ENCODE data around the gene CNTNAP2. TPM values are rescaled to one million over a fixed set of nuclear protein-coding genes. Genes with fewer than 3 reads are reported as not detected.

CNTNAP2 gene
- total and polyA plus RNA-seq, 2 experiments from 2014 or later = not detected

- Histone ChIP-seq H3K9me2 (ENCODE audit: insufficient read depth) (peaks cover 3% of the 10 kb centered on the region; the same call in 1 of the 2 replicates), H3K27ac (no peak overlapping the region), H3K79me2 (ENCODE audit: insufficient read depth) (no peaks in the 10 kb centered on the region), H3K9ac (no peak overlapping the region), H3K4me3 (no peak overlapping the region), H3K4me2 (ENCODE audit: unreplicated experiment) (no peak overlapping the region), H2AFZ (no peak overlapping the region), H3K36me3 (ENCODE audit: low read depth) (no peaks in the 10 kb centered on the region), H3K4me1 (ENCODE audit: insufficient read depth) (no peaks in the 10 kb centered on the region), H3K9me3 (ENCODE audit: low read depth) (peaks cover 6% of the 10 kb centered on the region), H3K27me3 (replicated peaks; ENCODE audit: insufficient read depth) (no peaks in the 10 kb centered on the region), H4K20me1 (ENCODE audit: insufficient read depth) (no peaks in the 10 kb centered on the region), H3F3A (ENCODE audit: insufficient read depth) (no peaks in the 10 kb centered on the region)
- in situ Hi-C loops (cut with MboI) = no loop called here
- WGBS, 2 experiments (ENCODE audit: low coverage in 1 of 2, low lambda C conversion rate in 2 of 2, missing lambda C conversion rate in 2 of 2) = 2 to 3% methylated on average over 2 of the region's 2 CpGs
- TF ChIP-seq EZH2 (IDR thresholded peaks at IDR 0.05; ENCODE audit: insufficient read depth, poor library complexity, severe bottlenecking) = no peak
- no peak for TF ChIP-seq EZH2phosphoT487 (IDR thresholded peaks at IDR 0.05; ENCODE audit: insufficient read depth, low read depth)
- DNase-seq = no peak
Observed at GRCh38 chr7:146575903-146576302, 459.3 kb downstream of the CNTNAP2 start.

DNA sequence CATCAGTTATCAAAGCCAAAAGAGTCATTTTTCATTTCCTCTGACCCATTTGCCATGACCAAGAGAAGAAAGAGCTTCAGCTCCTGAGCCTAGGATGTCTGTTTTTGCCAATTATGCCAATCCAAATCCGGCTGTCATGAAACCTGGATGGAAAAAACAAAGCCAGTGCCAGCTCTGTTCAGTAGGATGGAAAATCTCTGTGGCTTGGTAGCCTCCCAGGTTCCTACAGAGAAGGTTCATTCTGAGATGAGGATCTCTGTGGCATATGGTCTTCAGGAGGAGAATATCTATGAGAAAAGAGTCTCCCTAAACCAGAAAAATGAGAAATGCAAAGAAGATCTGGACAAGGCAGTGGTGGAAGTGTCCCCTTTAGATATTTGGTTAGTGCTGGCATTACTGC is 475.4 kb downstream of the CNTNAP2 start:
- H3K79me2 ChIP-seq (ENCODE audit: insufficient read depth) = no peaks in the 10 kb centered on the region
- H3K9me2 ChIP-seq (ENCODE audit: insufficient read depth) = no peaks in the 10 kb centered on the region
- H3K9me3 ChIP-seq (ENCODE audit: low read depth) = no peaks in the 10 kb centered on the region
- 0% methylated on average over 1 of the region's 1 CpG for WGBS, 2 experiments (ENCODE audit: low coverage in 1 of 2, low lambda C conversion rate in 2 of 2, missing lambda C conversion rate in 2 of 2)
- no peak overlapping the region for H2AFZ ChIP-seq
- H3K36me3 ChIP-seq (ENCODE audit: low read depth) = no peaks in the 10 kb centered on the region
- no peak for TF ChIP-seq EZH2phosphoT487 (IDR thresholded peaks at IDR 0.05; ENCODE audit: insufficient read depth, low read depth)
- no peak for TF ChIP-seq EZH2 (IDR thresholded peaks at IDR 0.05; ENCODE audit: insufficient read depth, poor library complexity, severe bottlenecking)
- H4K20me1 ChIP-seq (ENCODE audit: insufficient read depth) = no peaks in the 10 kb centered on the region
- H3K27me3 ChIP-seq (replicated peaks; ENCODE audit: insufficient read depth) = no peaks in the 10 kb centered on the region
- in situ Hi-C loops (cut with MboI) = no loop called here
- H3K27ac ChIP-seq = no peak overlapping the region
- no peak overlapping the region for H3K4me2 ChIP-seq (ENCODE audit: unreplicated experiment)
- H3K9ac ChIP-seq = no peak overlapping the region
- no peaks in the 10 kb centered on the region for H3F3A ChIP-seq (ENCODE audit: insufficient read depth)
- DNase-seq = no peak
- no peaks in the 10 kb centered on the region for H3K4me1 ChIP-seq (ENCODE audit: insufficient read depth)
- no peak overlapping the region for H3K4me3 ChIP-seq

DNA sequence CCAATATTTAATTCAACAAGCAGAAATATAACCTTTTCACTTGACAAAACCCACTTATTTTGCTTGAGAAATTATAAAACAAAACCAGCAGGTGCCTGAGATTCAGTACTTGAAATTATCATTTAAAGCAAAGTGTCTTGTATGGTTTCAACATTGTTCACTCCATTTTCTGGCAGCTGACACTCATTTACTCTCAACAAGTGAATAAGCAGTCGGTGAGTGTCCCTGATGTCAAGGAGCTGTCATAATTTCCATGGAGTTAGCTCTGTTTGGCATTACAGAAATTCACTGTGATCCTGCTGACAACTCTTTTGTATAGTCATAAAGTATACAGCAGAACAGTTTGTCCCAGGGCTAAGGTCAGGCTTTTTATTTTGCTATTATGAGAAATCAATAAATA is 490.0 kb downstream of the CNTNAP2 start:
- WGBS, 2 experiments (ENCODE audit: low coverage in 1 of 2, low lambda C conversion rate in 2 of 2, missing lambda C conversion rate in 2 of 2) = 7 to 21% methylated on average over 1 of the region's 1 CpG

DNA sequence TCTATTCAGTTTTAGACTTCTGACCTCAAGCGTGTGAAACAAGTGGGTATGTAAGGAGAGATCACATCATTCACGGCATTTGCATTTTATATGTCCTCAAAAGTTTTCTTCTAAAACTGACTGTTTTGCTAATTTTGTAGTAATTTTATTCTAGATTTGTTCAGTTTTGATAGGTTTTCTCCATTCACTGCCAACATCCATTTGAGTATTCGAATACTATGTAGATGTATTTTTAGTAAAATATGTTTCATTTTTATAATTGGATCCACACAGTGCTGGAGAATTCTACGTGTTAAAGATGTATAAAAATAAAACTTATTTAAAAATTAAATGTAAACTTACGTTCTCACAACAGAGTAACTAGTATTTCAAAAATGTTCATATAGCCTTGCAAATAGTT is 503.0 kb downstream of the CNTNAP2 start:
- Histone ChIP-seq H3K27me3 (replicated peaks; ENCODE audit: insufficient read depth) (no peaks in the 10 kb centered on the region), H3K36me3 (ENCODE audit: low read depth) (no peaks in the 10 kb centered on the region), H3F3A (ENCODE audit: insufficient read depth) (no peaks in the 10 kb centered on the region), H3K4me2 (ENCODE audit: unreplicated experiment) (no peak overlapping the region), H3K27ac (no peak overlapping the region), H4K20me1 (ENCODE audit: insufficient read depth) (no peaks in the 10 kb centered on the region), H3K9me3 (ENCODE audit: low read depth) (peaks cover 3% of the 10 kb centered on the region), H3K79me2 (ENCODE audit: insufficient read depth) (no peaks in the 10 kb centered on the region), H2AFZ (no peak overlapping the region), H3K4me3 (no peak overlapping the region), H3K4me1 (ENCODE audit: insufficient read depth) (no peaks in the 10 kb centered on the region), H3K9ac (no peak overlapping the region), H3K9me2 (ENCODE audit: insufficient read depth) (no peaks in the 10 kb centered on the region)
- DNase-seq = no peak
- TF ChIP-seq EZH2 (IDR thresholded peaks at IDR 0.05; ENCODE audit: insufficient read depth, poor library complexity, severe bottlenecking) (no peak), EZH2phosphoT487 (IDR thresholded peaks at IDR 0.05; ENCODE audit: insufficient read depth, low read depth) (no peak)
- 14 to 16% methylated on average over 5 of the region's 5 CpGs for WGBS, 2 experiments (ENCODE audit: low coverage in 1 of 2, low lambda C conversion rate in 2 of 2, missing lambda C conversion rate in 2 of 2)
- in situ Hi-C loops (cut with MboI) = no loop called here

More for the DNA sequence above, 490.0 kb downstream of the CNTNAP2 start:
- Histone ChIP-seq H3K79me2 (ENCODE audit: insufficient read depth) (no peaks in the 10 kb centered on the region), H3K4me3 (no peak overlapping the region), H3F3A (ENCODE audit: insufficient read depth) (no peaks in the 10 kb centered on the region), H3K27me3 (replicated peaks; ENCODE audit: insufficient read depth) (no peaks in the 10 kb centered on the region), H3K9ac (no peak overlapping the region), H3K9me3 (ENCODE audit: low read depth) (no peaks in the 10 kb centered on the region), H3K9me2 (ENCODE audit: insufficient read depth) (no peaks in the 10 kb centered on the region), H3K27ac (no peak overlapping the region), H2AFZ (no peak overlapping the region), H3K4me1 (ENCODE audit: insufficient read depth) (no peaks in the 10 kb centered on the region), H4K20me1 (ENCODE audit: insufficient read depth) (no peaks in the 10 kb centered on the region), H3K36me3 (ENCODE audit: low read depth) (no peaks in the 10 kb centered on the region), H3K4me2 (ENCODE audit: unreplicated experiment) (no peak overlapping the region)
- DNase-seq = no peak
- in situ Hi-C loops (cut with MboI) = no loop called here
- TF ChIP-seq EZH2phosphoT487 (IDR thresholded peaks at IDR 0.05; ENCODE audit: insufficient read depth, low read depth) = no peak
- no peak for TF ChIP-seq EZH2 (IDR thresholded peaks at IDR 0.05; ENCODE audit: insufficient read depth, poor library complexity, severe bottlenecking)

DNA sequence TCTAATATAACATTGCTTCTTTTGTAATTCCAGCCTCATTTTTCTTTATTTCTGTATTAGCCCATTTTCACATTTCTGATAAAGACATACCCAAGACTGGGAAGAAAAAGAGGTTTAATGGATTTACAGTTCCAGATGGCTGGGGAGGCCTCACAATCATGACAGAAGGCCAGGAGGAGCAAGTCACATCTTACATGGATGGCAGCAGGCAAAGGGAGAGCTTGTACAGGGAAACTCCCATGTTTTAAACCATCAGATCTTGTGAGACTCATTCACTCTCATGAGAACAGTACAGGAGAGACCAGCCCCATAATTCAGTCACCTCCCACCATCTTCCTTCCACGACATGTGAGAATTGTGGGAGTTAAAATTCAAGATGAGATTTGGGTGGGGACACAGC is 510.3 kb downstream of the CNTNAP2 start:
- Histone ChIP-seq H3K27ac (no peak overlapping the region), H3K79me2 (ENCODE audit: insufficient read depth) (no peaks in the 10 kb centered on the region), H4K20me1 (ENCODE audit: insufficient read depth) (no peaks in the 10 kb centered on the region), H2AFZ (no peak overlapping the region), H3K9me3 (ENCODE audit: low read depth) (no peaks in the 10 kb centered on the region), H3K4me2 (ENCODE audit: unreplicated experiment) (no peak overlapping the region), H3K27me3 (replicated peaks; ENCODE audit: insufficient read depth) (no peaks in the 10 kb centered on the region), H3K9ac (no peak overlapping the region), H3K4me1 (ENCODE audit: insufficient read depth) (no peaks in the 10 kb centered on the region), H3K4me3 (no peak overlapping the region), H3K9me2 (ENCODE audit: insufficient read depth) (no peaks in the 10 kb centered on the region), H3F3A (ENCODE audit: insufficient read depth) (no peaks in the 10 kb centered on the region), H3K36me3 (ENCODE audit: low read depth) (no peaks in the 10 kb centered on the region)
- WGBS, 2 experiments (ENCODE audit: low coverage in 1 of 2, low lambda C conversion rate in 2 of 2, missing lambda C conversion rate in 2 of 2) = 5 to 6% methylated on average over 1 of the region's 1 CpG
- in situ Hi-C loops (cut with MboI) = no loop called here
- DNase-seq = no peak
- TF ChIP-seq EZH2 (IDR thresholded peaks at IDR 0.05; ENCODE audit: insufficient read depth, poor library complexity, severe bottlenecking) = no peak
- no peak for TF ChIP-seq EZH2phosphoT487 (IDR thresholded peaks at IDR 0.05; ENCODE audit: insufficient read depth, low read depth)

All from GM23248 (cell line).